T-helper 2 cell treated with Interferon-gamma antibody and Interleukin-4, amounts not matched to agents 5 μg/mL and 100 μg/mL, for 36 hours (primary cell): ENCODE results near the gene SCP2.
"Not testable (repeated sequence)": the region's sequence is repeated elsewhere in the genome, so short reads cannot be mapped to it uniquely, and the experiment has no call there.

Experiments used
- DNase-seq: peaks from one replicate; pipeline ENCODE4 v3.0.0; 2021; ENCODE audit warnings: low spot score
- H3K27ac Mint-ChIP-seq: one replicate; pipeline ENCODE4 v1.8.0; 2021; ENCODE audit warnings: mild to moderate bottlenecking, mixed read lengths
- H3K27me3 Mint-ChIP-seq: one replicate; pipeline ENCODE4 v1.8.0; 2021; ENCODE audit warnings: low read depth, mixed read lengths
- H3K36me3 Mint-ChIP-seq: one replicate; pipeline ENCODE4 v1.8.0; 2021; ENCODE audit warnings: low read depth, mixed read lengths
- H3K4me1 Mint-ChIP-seq: one replicate; pipeline ENCODE4 v1.8.0; 2021; ENCODE audit warnings: low read depth, mixed read lengths
- H3K4me3 Mint-ChIP-seq: one replicate; pipeline ENCODE4 v1.8.0; 2022; ENCODE audit warnings: mild to moderate bottlenecking, moderate library complexity, mixed read lengths
- H3K9me3 Mint-ChIP-seq: one replicate; pipeline ENCODE4 v1.8.0; 2021; ENCODE audit warnings: mixed read lengths

The SCP2 gene

DNA sequence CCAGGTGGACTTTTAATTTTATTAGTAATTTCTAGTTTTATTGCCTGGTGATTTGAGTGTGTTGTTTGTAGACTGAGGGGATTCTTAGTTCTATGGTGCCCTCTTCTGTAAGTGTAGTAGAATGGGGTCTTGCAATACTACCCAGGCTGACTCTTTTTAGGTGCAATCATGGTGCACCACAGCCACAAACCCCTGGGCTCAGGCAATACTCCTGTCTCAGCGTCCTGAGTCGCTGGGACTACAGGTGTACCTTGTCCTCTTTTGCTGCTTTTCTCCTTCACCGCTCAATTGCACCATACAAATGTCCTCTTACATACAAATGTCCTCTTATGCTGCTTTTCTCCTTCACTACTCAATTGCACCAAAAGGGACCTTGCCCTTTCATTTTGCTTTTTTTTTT is 43.1 kb downstream of the SCP2 start:
- Mint-ChIP-seq H3K4me1 (no peaks in the 10 kb centered on the region), H3K36me3 (no peaks in the 10 kb centered on the region), H3K9me3 (no peaks in the 10 kb centered on the region), H3K27me3 (no peaks in the 10 kb centered on the region), H3K27ac (no peak overlapping the region), H3K4me3 (no peak overlapping the region)
- DNase-seq = no peak

- no peak overlapping the region for H3K27ac Mint-ChIP-seq
- DNase-seq = no peak
- no peaks in the 10 kb centered on the region for H3K9me3 Mint-ChIP-seq
- no peaks in the 10 kb centered on the region for H3K27me3 Mint-ChIP-seq
- H3K4me1 Mint-ChIP-seq = peaks cover 3% of the 10 kb centered on the region
- no peak overlapping the region for H3K4me3 Mint-ChIP-seq
- H3K36me3 Mint-ChIP-seq = peaks cover 6% of the 10 kb centered on the region
Measured at GRCh38 chr1:52973841-52974240, 46.8 kb downstream of the SCP2 start.

GRCh38 chr1:52976183-52977035 is 49.3 kb downstream of the SCP2 start:
- Mint-ChIP-seq H3K27me3 (no peaks in the 10 kb centered on the region), H3K4me1 (peaks cover 3% of the 10 kb centered on the region), H3K4me3 (no peak overlapping the region), H3K9me3 (no peaks in the 10 kb centered on the region), H3K36me3 (peaks cover 9% of the 10 kb centered on the region), H3K27ac (no peak overlapping the region)
- DNase-seq = no peak

GRCh38 chr1:52978045-52978444 is 51.0 kb downstream of the SCP2 start:
- Mint-ChIP-seq H3K4me3 (no peak overlapping the region), H3K9me3 (no peaks in the 10 kb centered on the region), H3K36me3 (peaks cover 18% of the 10 kb centered on the region), H3K27ac (no peak overlapping the region), H3K4me1 (peaks cover 3% of the 10 kb centered on the region), H3K27me3 (no peaks in the 10 kb centered on the region)
- no peak for DNase-seq

GRCh38 chr1:52992733-52993132 is 65.7 kb downstream of the SCP2 start:
- H3K4me1 Mint-ChIP-seq, H3K27ac Mint-ChIP-seq, H3K27me3 Mint-ChIP-seq, H3K4me3 Mint-ChIP-seq, H3K36me3 Mint-ChIP-seq, H3K9me3 Mint-ChIP-seq, DNase-seq: not testable (repeated sequence)

DNA sequence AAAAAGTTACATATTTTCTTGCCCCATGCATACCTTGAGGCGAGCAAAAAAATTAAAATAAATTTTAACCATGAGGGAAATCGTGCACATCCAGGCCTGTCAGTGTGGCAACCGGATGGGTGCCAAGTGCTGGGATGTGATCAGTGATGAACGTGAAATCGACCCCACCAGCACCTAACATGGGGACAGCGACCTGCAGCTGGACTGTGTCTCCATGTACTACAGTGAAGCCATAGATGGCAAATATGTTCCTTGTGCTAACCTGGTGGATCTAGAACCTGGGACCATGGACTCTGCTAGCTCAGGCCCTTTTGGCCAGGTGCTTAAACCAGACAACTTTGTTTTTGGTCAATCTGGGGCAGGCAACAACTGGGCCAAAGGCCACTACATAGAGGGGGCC is 67.6 kb downstream of the SCP2 start:
- Mint-ChIP-seq H3K36me3 (no peaks in the 10 kb centered on the region), H3K9me3 (no peaks in the 10 kb centered on the region), H3K27ac (no peak overlapping the region), H3K27me3 (no peaks in the 10 kb centered on the region), H3K4me3 (no peak overlapping the region), H3K4me1 (no peaks in the 10 kb centered on the region)
- DNase-seq = no peak

DNA sequence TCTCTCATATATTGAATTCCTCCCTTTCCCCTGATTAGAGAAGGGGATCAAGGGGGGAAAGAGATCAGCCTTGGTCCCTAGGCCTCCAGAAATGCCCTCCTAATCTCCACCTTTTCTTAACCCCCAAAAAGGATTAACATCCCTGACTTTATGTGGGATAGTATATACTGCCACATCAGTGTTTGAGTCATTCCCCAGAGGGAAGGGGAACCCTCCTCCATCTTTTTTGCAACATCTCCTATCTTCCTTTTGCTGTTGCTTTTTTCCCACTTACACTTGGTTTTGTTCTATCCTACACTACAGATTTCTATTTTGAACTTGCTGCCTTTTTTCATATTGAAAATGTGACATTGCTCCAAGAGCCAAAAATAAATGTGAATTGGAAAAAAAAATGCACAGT is 69.6 kb downstream of the SCP2 start:
- H3K4me3 Mint-ChIP-seq = no peak overlapping the region
- no peak for DNase-seq
- no peaks in the 10 kb centered on the region for H3K9me3 Mint-ChIP-seq
- no peak overlapping the region for H3K27ac Mint-ChIP-seq
- no peaks in the 10 kb centered on the region for H3K27me3 Mint-ChIP-seq
- H3K4me1 Mint-ChIP-seq = no peaks in the 10 kb centered on the region
- no peaks in the 10 kb centered on the region for H3K36me3 Mint-ChIP-seq

GRCh38 chr1:53001128-53001527 is 74.1 kb downstream of the SCP2 start:
- DNase-seq = no peak
- Mint-ChIP-seq H3K4me3 (no peak overlapping the region), H3K4me1 (no peaks in the 10 kb centered on the region), H3K27me3 (no peaks in the 10 kb centered on the region), H3K27ac (no peak overlapping the region), H3K9me3 (peaks cover 4% of the 10 kb centered on the region), H3K36me3 (peaks cover 15% of the 10 kb centered on the region)

DNA sequence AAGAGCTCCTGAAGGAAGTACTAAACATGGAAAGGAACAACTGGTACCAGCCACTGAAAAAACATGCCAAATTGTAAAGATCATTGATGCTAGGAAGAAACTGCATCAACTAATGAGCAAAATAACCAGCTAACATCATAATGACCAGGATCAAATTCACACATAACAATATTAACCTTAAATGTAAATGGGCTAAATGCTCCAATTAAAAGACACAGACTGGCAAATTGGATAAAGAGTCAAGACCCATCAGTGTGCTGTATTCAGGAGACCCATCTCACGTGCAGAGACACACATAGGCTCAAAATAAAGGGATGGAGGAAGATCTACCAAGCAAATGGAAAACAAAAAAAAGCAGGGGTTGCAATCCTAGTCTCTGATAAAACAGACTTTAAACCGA is 79.5 kb downstream of the SCP2 start:
- H3K4me3 Mint-ChIP-seq, H3K4me1 Mint-ChIP-seq, H3K27ac Mint-ChIP-seq, DNase-seq, H3K27me3 Mint-ChIP-seq: not testable (repeated sequence)
- H3K9me3 Mint-ChIP-seq = peaks cover 11% of the 10 kb centered on the region
- peaks cover 15% of the 10 kb centered on the region for H3K36me3 Mint-ChIP-seq

DNA sequence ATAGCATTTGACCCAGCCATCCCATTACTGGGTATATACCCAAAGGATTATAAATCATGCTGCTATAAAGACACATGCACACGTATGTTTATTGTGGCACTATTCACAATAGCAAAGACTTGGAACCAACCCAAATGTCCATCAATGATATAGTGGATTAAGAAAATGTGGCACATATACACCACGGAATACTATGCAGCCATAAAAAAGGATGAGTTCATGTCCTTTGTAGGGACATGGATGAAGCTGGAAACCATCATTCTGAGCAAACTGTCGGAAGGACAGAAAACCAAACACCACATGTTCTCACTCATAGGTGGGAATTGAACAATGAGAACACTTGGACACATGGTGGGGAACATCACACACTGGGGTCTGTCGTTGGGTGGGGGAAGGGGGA is 83.2 kb downstream of the SCP2 start:
- H3K27ac Mint-ChIP-seq, H3K4me3 Mint-ChIP-seq, H3K36me3 Mint-ChIP-seq, DNase-seq, H3K4me1 Mint-ChIP-seq, H3K27me3 Mint-ChIP-seq: not testable (repeated sequence)
- peaks cover 11% of the 10 kb centered on the region for H3K9me3 Mint-ChIP-seq

- H3K9me3 Mint-ChIP-seq = peaks cover 7% of the 10 kb centered on the region
- H3K4me1 Mint-ChIP-seq = peaks cover 13% of the 10 kb centered on the region
- H3K27me3 Mint-ChIP-seq = peaks cover 5% of the 10 kb centered on the region
- H3K4me3 Mint-ChIP-seq = no peak overlapping the region
- H3K27ac Mint-ChIP-seq = no peak overlapping the region
- no peak for DNase-seq
- peaks cover 3% of the 10 kb centered on the region for H3K36me3 Mint-ChIP-seq
Measured at GRCh38 chr1:53011175-53011574, 84.1 kb downstream of the SCP2 start.

DNA sequence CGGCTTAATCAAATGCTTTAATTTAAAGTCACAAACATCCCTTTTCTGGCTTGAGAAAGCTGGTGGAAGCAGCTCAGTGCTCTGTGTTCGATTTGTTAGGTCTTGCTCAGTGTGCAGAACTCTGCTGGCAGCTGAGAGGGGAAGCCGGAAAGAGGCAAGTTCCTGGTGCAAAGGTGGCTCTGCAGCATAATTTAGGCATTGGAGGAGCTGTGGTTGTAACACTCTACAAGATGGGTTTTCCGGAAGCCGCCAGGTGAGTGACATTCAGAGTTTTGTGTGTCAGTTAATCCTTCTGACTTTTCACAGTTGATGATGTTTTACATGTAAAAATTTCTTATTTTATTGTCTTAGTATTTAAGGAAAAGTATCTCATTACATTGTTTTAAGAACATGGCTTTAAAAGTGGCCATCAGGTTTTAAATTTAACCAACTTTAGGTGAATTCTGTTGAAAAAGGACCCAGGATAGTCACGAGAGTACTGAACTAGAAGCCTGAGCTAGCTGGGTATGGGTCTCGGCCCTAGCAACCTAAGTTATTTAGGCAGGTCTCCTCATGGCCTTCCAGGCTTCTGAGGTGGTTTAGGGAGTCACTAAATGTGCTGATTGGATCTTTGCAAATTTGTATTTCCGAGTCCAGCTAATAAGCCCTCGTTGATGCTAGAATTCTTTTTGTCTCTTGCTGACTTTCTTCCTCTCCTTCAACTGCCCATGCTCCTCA is 87.9 kb downstream of the SCP2 start:
- H3K4me1 Mint-ChIP-seq = peaks cover 22% of the 10 kb centered on the region

GRCh38 chr1:53015508-53015860 is 88.4 kb downstream of the SCP2 start:
- no peak for DNase-seq
- Mint-ChIP-seq H3K27ac (peak overlapping the region; percentile 1), H3K4me1 (peaks cover 22% of the 10 kb centered on the region), H3K27me3 (no peaks in the 10 kb centered on the region), H3K36me3 (peaks cover 9% of the 10 kb centered on the region), H3K9me3 (no peaks in the 10 kb centered on the region), H3K4me3 (peak overlapping the region; percentile 86)

More for the DNA sequence above, 87.9 kb downstream of the SCP2 start:
- Mint-ChIP-seq H3K9me3 (no peaks in the 10 kb centered on the region), H3K4me3 (peak overlapping the region; percentile 86), H3K27me3 (no peaks in the 10 kb centered on the region), H3K36me3 (peaks cover 9% of the 10 kb centered on the region), H3K27ac (peak overlapping the region; percentile 72)
- DNase-seq = peak; percentile 76

DNA sequence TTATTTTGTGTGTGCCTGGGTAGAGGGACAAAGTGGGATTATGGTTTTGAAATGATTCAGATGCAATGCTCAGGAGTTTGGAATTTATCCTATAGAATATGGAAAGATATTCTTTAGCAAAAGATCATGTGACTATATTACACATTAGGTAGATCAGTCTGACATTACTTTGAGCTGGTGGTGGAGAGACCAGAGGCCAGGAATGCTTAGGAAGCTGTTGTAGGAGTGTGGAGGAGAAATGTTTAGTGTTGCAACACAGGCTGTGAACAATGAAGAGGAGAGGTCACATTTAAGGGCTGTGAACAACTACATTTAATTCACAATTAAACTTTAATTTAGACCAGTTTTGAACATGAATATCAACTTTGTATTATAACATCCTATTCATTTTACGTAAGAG is 89.6 kb downstream of the SCP2 start:
- DNase-seq = no peak
- peaks cover 22% of the 10 kb centered on the region for H3K4me1 Mint-ChIP-seq
- no peaks in the 10 kb centered on the region for H3K27me3 Mint-ChIP-seq
- no peak overlapping the region for H3K4me3 Mint-ChIP-seq
- H3K27ac Mint-ChIP-seq = no peak overlapping the region
- peaks cover 9% of the 10 kb centered on the region for H3K36me3 Mint-ChIP-seq
- H3K9me3 Mint-ChIP-seq = no peaks in the 10 kb centered on the region
